ENCODE data around the gene RAB26. TPM values are rescaled to one million over a fixed set of nuclear protein-coding genes. Genes with fewer than 3 reads are reported as not detected.
"Not testable (repeated sequence)": the region's sequence is repeated elsewhere in the genome, so short reads cannot be mapped to it uniquely, and the experiment has no call there.

The RAB26 gene
- total RNA-seq, 1 donor from 2014 or later, result 0.43 TPM

DNA sequence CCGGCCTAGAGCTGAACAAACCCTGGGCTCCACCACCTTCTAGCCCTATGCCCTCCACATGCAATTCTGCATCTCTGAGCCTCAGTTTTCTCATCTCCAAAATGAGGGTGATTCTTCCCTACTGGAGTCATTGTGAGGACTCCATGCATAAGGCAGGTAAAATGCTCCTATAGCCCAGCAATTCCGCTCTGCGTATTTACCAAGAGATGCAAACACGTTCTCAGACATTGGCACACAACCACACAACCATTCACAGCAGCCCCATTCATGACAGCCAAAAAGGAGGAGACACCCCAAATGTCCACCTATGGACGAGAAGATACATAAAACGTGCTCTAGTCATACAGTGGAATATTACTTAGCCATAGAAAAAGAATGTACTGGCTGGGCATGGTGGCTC lies 51.9 kb downstream of the RAB26 start:
- ATAC-seq (ENCODE audit: poor library complexity), result no peak
- intact Hi-C loops (cut with DNase I), result no loop called here
- no peak for DNase-seq

DNA sequence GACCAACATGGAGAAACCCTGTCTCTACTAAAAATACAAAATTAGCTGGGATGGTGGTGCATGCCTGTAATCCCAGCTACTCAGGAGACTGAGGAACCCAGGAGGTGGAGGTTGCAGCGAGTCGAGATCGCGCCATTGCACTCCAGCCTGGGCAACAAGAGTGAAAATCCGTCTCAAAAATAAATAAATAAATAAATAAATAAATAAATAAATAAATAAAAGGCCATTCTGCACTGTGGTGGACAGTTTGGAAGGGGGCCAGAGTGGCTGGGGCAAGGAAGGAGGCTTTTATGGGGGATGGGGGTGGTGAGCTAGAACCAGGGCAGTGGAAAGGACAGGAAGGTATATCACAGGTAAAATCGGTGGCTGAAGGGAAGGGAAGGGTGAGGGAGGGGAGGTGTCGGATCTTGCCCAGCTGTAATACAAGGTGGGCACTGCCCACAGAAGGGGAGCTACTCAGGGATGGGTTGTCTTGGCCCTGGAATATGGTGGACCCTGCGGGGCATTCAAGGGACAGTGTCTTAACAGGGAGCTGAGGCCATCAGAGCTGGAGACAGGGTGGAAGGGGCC lies 54.8 kb downstream of the RAB26 start:
- ATAC-seq (ENCODE audit: poor library complexity); DNase-seq; intact Hi-C loops (cut with DNase I): not testable (repeated sequence)

Small RNAs within 50 kb of the gene (microRNA-seq; reads per million reads assigned to microRNA genes)
- not detected for gene MIR3180-5
- gene MIR4516, result not detected
- not detected for gene MIR6511B1

Other genes with a start within 250 kb of the RAB26 start
- gene HS3ST6, start 230.2 kb upstream of the RAB26 start, total RNA-seq, result not detected
- 22.8 TPM for gene MSRB1, start 205.4 kb upstream of the RAB26 start, total RNA-seq
- 304 TPM for gene RPL3L, start 193.9 kb upstream of the RAB26 start, total RNA-seq
- 723 TPM for gene NDUFB10, start 189.1 kb upstream of the RAB26 start, total RNA-seq
- 770 TPM for gene RPS2, start 183.8 kb upstream of the RAB26 start, total RNA-seq
- not detected for gene RNF151, start 181.8 kb upstream of the RAB26 start, total RNA-seq
- gene TBL3, start 176.6 kb upstream of the RAB26 start, total RNA-seq, result 20.3 TPM
- not detected for gene NOXO1, start 167.2 kb upstream of the RAB26 start, total RNA-seq
- gene GFER, start 164.4 kb upstream of the RAB26 start, total RNA-seq, result 28.3 TPM
- gene SYNGR3, start 158.7 kb upstream of the RAB26 start, total RNA-seq, result 0.32 TPM
- gene ZNF598, start 138.8 kb upstream of the RAB26 start, total RNA-seq, result 17.2 TPM
- not detected for gene NPW, start 128.8 kb upstream of the RAB26 start, total RNA-seq
- gene NHERF2, start 121.7 kb upstream of the RAB26 start, total RNA-seq, result 258 TPM
- gene NTHL1, start 100.8 kb upstream of the RAB26 start, total RNA-seq, result 26.2 TPM
- 67.8 TPM for gene TSC2, start 100.6 kb upstream of the RAB26 start, total RNA-seq
- gene PKD1, start 12.7 kb upstream of the RAB26 start, total RNA-seq, result 82.8 TPM
- 23.4 TPM for gene TRAF7, start 7.2 kb downstream of the RAB26 start, total RNA-seq
- 5.3 TPM for gene CASKIN1, start 48.0 kb downstream of the RAB26 start, total RNA-seq
- 23.2 TPM for gene MLST8, start 56.8 kb downstream of the RAB26 start, total RNA-seq
- gene BRICD5, start 62.2 kb downstream of the RAB26 start, total RNA-seq, result 11.3 TPM
- 34.7 TPM for gene PGP, start 66.2 kb downstream of the RAB26 start, total RNA-seq
- 13.6 TPM for gene E4F1, start 75.0 kb downstream of the RAB26 start, total RNA-seq
- 0.35 TPM for gene DNASE1L2, start 87.8 kb downstream of the RAB26 start, total RNA-seq
- 215 TPM for gene ECI1, start 103.0 kb downstream of the RAB26 start, total RNA-seq
- 109 TPM for gene RNPS1, start 119.5 kb downstream of the RAB26 start, total RNA-seq
- 6.0 TPM for gene ABCA3, start 192.1 kb downstream of the RAB26 start, total RNA-seq